GM13976 (cell line): Measurements from ENCODE around the gene EI24.

Experiments
- DNase-seq: peaks from one replicate; pipeline ENCODE4 v3.0.0; 2012; ENCODE audit warnings: low spot score
- in situ Hi-C: fragments of 300-500 bp; cut with MboI; formaldehyde crosslinking; loops from one replicate; pipeline ENCODE4 v1.12.0; 2022; ENCODE audit warnings: low sequenced_read_pairs, mixed read lengths, inconsistent platforms; ENCODE audit not compliant: unreplicated experiment
- TF ChIP-seq, protein P1 (sequence below): IDR thresholded peaks from 2 replicates; pipeline ENCODE4 v1.5.1; 2012; ENCODE audit warnings: borderline replicate concordance, mild to moderate bottlenecking; ENCODE audit not compliant: insufficient read depth; ENCODE audit errors: extremely low read depth, missing control alignments, control extremely low read depth

Gene EI24

GRCh38 chr11:125605417-125605816, 36.1 kb downstream of the EI24 start:
- DNase-seq: no peak
- in situ Hi-C loops: no loop called here

DNA sequence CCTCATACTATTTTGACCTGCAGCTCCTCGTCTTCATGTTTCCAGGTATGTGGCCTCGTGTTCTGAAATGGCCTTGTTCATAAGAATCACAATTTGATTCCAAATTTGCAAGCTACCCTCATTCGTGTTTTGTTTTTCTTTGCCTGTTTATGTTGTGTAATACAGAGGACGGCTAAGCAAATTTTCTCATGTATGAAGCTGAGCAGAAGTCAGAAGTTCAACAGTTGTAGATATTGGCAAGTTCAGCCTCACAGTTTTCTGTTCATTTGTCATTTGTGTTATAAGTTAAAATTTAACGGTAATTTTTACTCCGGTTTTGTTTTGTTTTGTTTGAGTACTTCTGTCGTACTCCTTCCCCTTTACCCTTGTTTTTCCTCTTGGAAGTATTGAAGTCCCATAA, 40.3 kb downstream of the EI24 start:
- DNase-seq: no peak
- TF ChIP-seq, protein P1, sequence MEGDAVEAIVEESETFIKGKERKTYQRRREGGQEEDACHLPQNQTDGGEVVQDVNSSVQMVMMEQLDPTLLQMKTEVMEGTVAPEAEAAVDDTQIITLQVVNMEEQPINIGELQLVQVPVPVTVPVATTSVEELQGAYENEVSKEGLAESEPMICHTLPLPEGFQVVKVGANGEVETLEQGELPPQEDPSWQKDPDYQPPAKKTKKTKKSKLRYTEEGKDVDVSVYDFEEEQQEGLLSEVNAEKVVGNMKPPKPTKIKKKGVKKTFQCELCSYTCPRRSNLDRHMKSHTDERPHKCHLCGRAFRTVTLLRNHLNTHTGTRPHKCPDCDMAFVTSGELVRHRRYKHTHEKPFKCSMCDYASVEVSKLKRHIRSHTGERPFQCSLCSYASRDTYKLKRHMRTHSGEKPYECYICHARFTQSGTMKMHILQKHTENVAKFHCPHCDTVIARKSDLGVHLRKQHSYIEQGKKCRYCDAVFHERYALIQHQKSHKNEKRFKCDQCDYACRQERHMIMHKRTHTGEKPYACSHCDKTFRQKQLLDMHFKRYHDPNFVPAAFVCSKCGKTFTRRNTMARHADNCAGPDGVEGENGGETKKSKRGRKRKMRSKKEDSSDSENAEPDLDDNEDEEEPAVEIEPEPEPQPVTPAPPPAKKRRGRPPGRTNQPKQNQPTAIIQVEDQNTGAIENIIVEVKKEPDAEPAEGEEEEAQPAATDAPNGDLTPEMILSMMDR: no peak
- in situ Hi-C loops: no loop called here

More at GRCh38 chr11:125605417-125605816, 36.1 kb downstream of the EI24 start:
- TF ChIP-seq, protein P1: no peak

DNA sequence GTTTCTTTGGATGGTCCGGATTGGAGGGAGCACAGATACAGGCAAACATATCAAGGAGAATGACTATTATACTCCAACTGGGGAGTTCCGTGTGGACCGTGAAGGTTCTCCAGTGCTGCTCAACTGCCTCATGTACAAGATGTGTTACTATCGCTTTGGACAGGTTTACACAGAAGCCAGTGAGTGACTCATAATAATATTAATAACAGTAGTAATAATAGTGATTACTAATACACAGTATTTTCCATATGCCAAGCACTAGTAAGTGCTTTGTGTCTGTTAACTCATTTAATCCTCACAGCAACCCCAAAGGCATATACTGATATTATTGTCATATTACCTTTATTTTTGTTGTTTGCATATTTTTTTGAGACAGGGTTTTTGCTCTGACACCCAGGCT, 49.1 kb downstream of the EI24 start:
- TF ChIP-seq, protein P1: no peak
- in situ Hi-C loops: no loop called here
- DNase-seq: no peak

GRCh38 chr11:125621995-125622394, 52.7 kb downstream of the EI24 start:
- TF ChIP-seq, protein P1: no peak
- in situ Hi-C loops: no loop called here
- DNase-seq: no peak

- no peak for DNase-seq
- in situ Hi-C loops: no loop called here
- TF ChIP-seq, protein P1: no peak
Measured at GRCh38 chr11:125623064-125623463, 53.8 kb downstream of the EI24 start.

DNA sequence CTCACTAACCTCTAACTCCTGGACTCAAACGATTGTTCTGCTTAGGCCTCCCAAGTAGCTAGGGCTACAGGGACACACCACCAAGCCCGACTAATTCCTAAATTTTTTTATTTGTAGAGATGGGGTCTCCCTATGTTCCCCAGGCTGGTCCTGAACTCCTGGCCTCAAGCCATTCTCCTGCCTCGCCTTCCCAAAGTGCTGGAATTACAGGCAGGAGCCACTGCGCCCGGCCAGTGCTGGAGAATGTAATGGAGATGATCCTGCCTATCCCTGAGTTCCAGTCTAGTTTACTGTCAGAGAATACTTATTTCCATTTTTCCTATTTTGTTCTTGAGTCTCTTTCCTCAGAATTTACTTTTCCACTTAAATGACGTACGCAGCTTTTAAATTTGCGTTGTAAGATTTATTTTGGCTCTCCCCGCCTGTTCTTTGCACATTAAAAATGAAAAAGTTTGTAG, 55.5 kb downstream of the EI24 start, which contains the start of gene CHEK1:
Gene CHEK1 (plus strand): TSS at position 408 of the 458 bp plus-strand sequence. CDS start 1,606 bp downstream, outside the sequence.
- TF ChIP-seq, protein P1: no peak
- in situ Hi-C loops: no loop called here

More for the DNA sequence above, 55.5 kb downstream of the EI24 start, which contains the start of gene CHEK1:
- DNase-seq: no peak
